ENCODE measurements around the gene KLHDC1. TPM values are rescaled to one million over a fixed set of nuclear protein-coding genes. Genes with fewer than 3 reads are reported as not detected.

KLHDC1 gene
- total RNA-seq, 1 donor from 2014 or later = not detected

GRCh38 chr14:49783394-49784014 is 90.6 kb downstream of the KLHDC1 start:
- intact Hi-C loops (cut with DNase I) = no loop called here
- no peak for TF ChIP-seq CTCF (IDR thresholded peaks at IDR 0.05)
- DNase-seq (ENCODE audit: low spot score in 2 of 2) = no peak
- H3K27me3 ChIP-seq = no peaks in the 10 kb centered on the region
- no peaks in the 10 kb centered on the region for H3K9me3 ChIP-seq
- H3K36me3 ChIP-seq = peaks cover 88 to 97% of the 10 kb centered on the region in 2 donors
- no peaks in the 10 kb centered on the region for H3K4me1 ChIP-seq
- H3K4me3 ChIP-seq = no peak overlapping the region
- H3K27ac ChIP-seq = no peak overlapping the region

- H3K27ac ChIP-seq = no peak overlapping the region
- TF ChIP-seq CTCF (IDR thresholded peaks at IDR 0.05) = no peak
- peaks cover 80 to 99% of the 10 kb centered on the region in 2 donors for H3K36me3 ChIP-seq
These were observed 93.4 kb downstream of the KLHDC1 start for GRCh38 chr14:49786315-49786714.

GRCh38 chr14:49792618-49793017 is 99.7 kb downstream of the KLHDC1 start:
- Histone ChIP-seq H3K4me3 (no peak overlapping the region), H3K9me3 (no peaks in the 10 kb centered on the region), H3K36me3 (peaks cover 63 to 90% of the 10 kb centered on the region in 2 donors), H3K4me1 (no peaks in the 10 kb centered on the region), H3K27me3 (no peaks in the 10 kb centered on the region), H3K27ac (no peak overlapping the region)
- intact Hi-C loops (cut with DNase I) = no loop called here
- no peak for DNase-seq (ENCODE audit: low spot score in 2 of 2)
- no peak for TF ChIP-seq CTCF (IDR thresholded peaks at IDR 0.05)

More at GRCh38 chr14:49786315-49786714, 93.4 kb downstream of the KLHDC1 start:
- H3K27me3 ChIP-seq = no peaks in the 10 kb centered on the region
- H3K9me3 ChIP-seq = no peaks in the 10 kb centered on the region
- intact Hi-C loops (cut with DNase I) = no loop called here
- no peak overlapping the region for H3K4me3 ChIP-seq
- no peaks in the 10 kb centered on the region for H3K4me1 ChIP-seq
- DNase-seq (ENCODE audit: low spot score in 2 of 2) = no peak

GRCh38 chr14:49796025-49796424 is 103.1 kb downstream of the KLHDC1 start:
- H3K27me3 ChIP-seq = no peaks in the 10 kb centered on the region
- TF ChIP-seq CTCF (IDR thresholded peaks at IDR 0.05) = no peak
- intact Hi-C loops (cut with DNase I) = no loop called here
- no peaks in the 10 kb centered on the region for H3K4me1 ChIP-seq
- no peak overlapping the region for H3K4me3 ChIP-seq
- H3K36me3 ChIP-seq = peaks cover 60 to 90% of the 10 kb centered on the region in 2 donors
- no peak for DNase-seq (ENCODE audit: low spot score in 2 of 2)
- no peak overlapping the region for H3K27ac ChIP-seq
- H3K9me3 ChIP-seq = no peaks in the 10 kb centered on the region

Other genes with a start within 250 kb of the KLHDC1 start
- gene RPS29, start 106.7 kb upstream of the KLHDC1 start, total RNA-seq = 2,262 TPM
- gene LRR1, start 94.2 kb upstream of the KLHDC1 start, total RNA-seq = not detected
- 21.3 TPM for gene RPL36AL, start 72.5 kb upstream of the KLHDC1 start, total RNA-seq
- 37.4 TPM for gene MGAT2, start 72.3 kb upstream of the KLHDC1 start, total RNA-seq
- gene DNAAF2, start 57.9 kb upstream of the KLHDC1 start, total RNA-seq = 14.0 TPM
- gene POLE2, start 4.9 kb upstream of the KLHDC1 start, total RNA-seq = 5.4 TPM
- 11.7 TPM for gene KLHDC2, start 75.0 kb downstream of the KLHDC1 start, total RNA-seq
- gene NEMF, start 159.7 kb downstream of the KLHDC1 start, total RNA-seq = 14.6 TPM
- 31.5 TPM for gene ARF6, start 200.0 kb downstream of the KLHDC1 start, total RNA-seq

Data from ascending aorta (tissue), 2 donors.